ENCODE results near the gene ZNF768.

The ZNF768 gene

GRCh38 chr16:30526137-30526822 is at the start of gene ZNF768:
Gene ZNF768 (minus strand): TSS chr16:30526566. CDS start chr16:30526413, 153 bp downstream.
- H3K9me3 ChIP-seq (ENCODE audit: control insufficient read depth in 1 of 2, low read length in 2 of 2) = no peaks in the 10 kb centered on the region
- peak within 1 kb of the TSS; percentile 94 for H3K27ac ChIP-seq (ENCODE audit: low read length)
- H3K27me3 ChIP-seq (ENCODE audit: low read depth, low read length) = no peaks in the 10 kb centered on the region
- peaks cover 3 to 18% of the 10 kb centered on the region in 2 donors for H3K36me3 ChIP-seq (ENCODE audit: control insufficient read depth in 1 of 2, insufficient read depth in 2 of 2, low read length in 2 of 2)
- peak within 1 kb of the TSS; percentile 65 to 82 for H3K4me3 ChIP-seq (ENCODE audit: low read depth in 1 of 2, low read length in 2 of 2)
- H3K4me1 ChIP-seq (ENCODE audit: control insufficient read depth in 1 of 2, insufficient read depth in 2 of 2, low read length in 2 of 2) = peaks cover 6 to 20% of the 10 kb centered on the region in 2 donors

DNA sequence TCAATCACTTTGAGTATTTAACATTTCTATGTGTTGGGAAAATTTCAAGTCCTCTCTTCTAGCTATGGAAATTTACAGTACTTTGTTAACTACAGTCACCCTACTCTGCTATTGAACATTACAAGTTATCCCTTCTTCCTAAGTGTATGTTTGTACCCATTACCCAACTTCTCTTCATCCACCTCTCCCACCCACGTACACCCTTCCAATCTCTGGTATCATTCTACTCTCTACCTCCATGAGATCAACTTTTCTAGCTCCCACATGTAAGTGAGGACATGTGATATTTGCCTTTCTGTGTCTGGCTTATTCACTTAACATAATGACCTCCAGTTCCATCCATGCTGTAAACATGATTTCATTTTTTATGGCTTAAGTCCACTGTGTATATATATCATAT is 48.3 kb upstream of the ZNF768 start:
- no peaks in the 10 kb centered on the region for H3K36me3 ChIP-seq (ENCODE audit: control insufficient read depth in 1 of 2, insufficient read depth in 2 of 2, low read length in 2 of 2)
- H3K4me1 ChIP-seq (ENCODE audit: control insufficient read depth in 1 of 2, insufficient read depth in 2 of 2, low read length in 2 of 2) = peaks cover 3 to 22% of the 10 kb centered on the region in 2 donors
- no peaks in the 10 kb centered on the region for H3K27me3 ChIP-seq (ENCODE audit: low read depth, low read length)
- no peak overlapping the region for H3K4me3 ChIP-seq (ENCODE audit: low read depth in 1 of 2, low read length in 2 of 2)
- H3K27ac ChIP-seq (ENCODE audit: low read length) = no peak overlapping the region
- H3K9me3 ChIP-seq (ENCODE audit: control insufficient read depth in 1 of 2, low read length in 2 of 2) = no peaks in the 10 kb centered on the region

- peak within 1 kb of the TSS; percentile 77 to 84 for H3K4me3 ChIP-seq (ENCODE audit: low read depth in 1 of 2, low read length in 2 of 2)
- H3K4me1 ChIP-seq (ENCODE audit: control insufficient read depth in 1 of 2, insufficient read depth in 2 of 2, low read length in 2 of 2) = peaks cover 3 to 23% of the 10 kb centered on the region in 2 donors
- H3K36me3 ChIP-seq (ENCODE audit: control insufficient read depth in 1 of 2, insufficient read depth in 2 of 2, low read length in 2 of 2) = no peaks in the 10 kb centered on the region
- H3K9me3 ChIP-seq (ENCODE audit: control insufficient read depth in 1 of 2, low read length in 2 of 2) = no peaks in the 10 kb centered on the region
- no peaks in the 10 kb centered on the region for H3K27me3 ChIP-seq (ENCODE audit: low read depth, low read length)
- H3K27ac ChIP-seq (ENCODE audit: low read length) = peak within 1 kb of the TSS; percentile 93
These were observed 45.3 kb upstream of the ZNF768 start, which contains the start of gene ZNF688 for GRCh38 chr16:30571445-30572322. Gene ZNF688 (minus strand): TSS chr16:30571714. CDS start chr16:30571629, 85 bp downstream.

DNA sequence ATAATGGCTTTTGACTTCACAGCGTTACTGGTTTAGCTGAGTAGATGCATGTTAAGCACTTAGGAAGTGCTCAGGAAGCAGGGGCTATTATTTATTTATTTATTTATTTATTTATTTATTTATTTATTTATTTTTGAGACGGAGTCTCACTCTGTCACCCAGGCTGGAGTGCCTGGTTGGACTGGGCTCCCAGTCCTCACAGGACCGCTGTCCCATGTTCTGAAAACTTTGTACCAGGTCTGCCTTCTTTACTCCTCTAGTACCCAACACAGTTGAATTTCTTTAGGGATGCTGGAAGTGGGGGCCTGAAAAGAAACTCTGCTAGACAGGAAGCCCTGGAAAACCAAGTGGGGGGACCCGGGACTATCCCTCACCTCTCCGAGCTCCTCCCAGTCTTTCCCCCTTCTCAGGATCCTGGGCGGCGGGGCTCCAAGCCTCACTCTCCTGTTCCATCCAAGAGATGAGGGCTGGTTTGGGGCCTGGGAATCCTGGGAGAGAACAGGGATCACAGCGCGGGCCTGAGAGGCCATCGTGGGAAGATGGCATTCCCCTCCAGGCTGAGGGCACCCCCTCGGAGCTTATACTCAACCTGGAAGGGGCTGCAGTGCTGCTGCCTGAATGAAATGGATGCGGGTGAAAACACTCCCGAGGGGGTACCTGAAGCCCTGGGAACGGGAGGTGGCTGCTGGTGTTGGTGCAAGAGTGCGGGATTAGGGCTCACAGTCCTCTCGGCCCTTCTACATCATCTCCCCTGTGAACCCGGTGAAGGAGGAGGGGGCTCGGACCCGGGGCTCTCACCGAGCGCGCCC is 44.5 kb upstream of the ZNF768 start:
- H3K27me3 ChIP-seq (ENCODE audit: low read depth, low read length) = no peaks in the 10 kb centered on the region
- no peaks in the 10 kb centered on the region for H3K9me3 ChIP-seq (ENCODE audit: control insufficient read depth in 1 of 2, low read length in 2 of 2)
- H3K4me3 ChIP-seq (ENCODE audit: low read depth in 1 of 2, low read length in 2 of 2) = peak overlapping the region; percentile 77 to 84
- peaks cover 3 to 23% of the 10 kb centered on the region in 2 donors for H3K4me1 ChIP-seq (ENCODE audit: control insufficient read depth in 1 of 2, insufficient read depth in 2 of 2, low read length in 2 of 2)
- H3K27ac ChIP-seq (ENCODE audit: low read length) = peak overlapping the region; percentile 93
- H3K36me3 ChIP-seq (ENCODE audit: control insufficient read depth in 1 of 2, insufficient read depth in 2 of 2, low read length in 2 of 2) = no peaks in the 10 kb centered on the region

DNA sequence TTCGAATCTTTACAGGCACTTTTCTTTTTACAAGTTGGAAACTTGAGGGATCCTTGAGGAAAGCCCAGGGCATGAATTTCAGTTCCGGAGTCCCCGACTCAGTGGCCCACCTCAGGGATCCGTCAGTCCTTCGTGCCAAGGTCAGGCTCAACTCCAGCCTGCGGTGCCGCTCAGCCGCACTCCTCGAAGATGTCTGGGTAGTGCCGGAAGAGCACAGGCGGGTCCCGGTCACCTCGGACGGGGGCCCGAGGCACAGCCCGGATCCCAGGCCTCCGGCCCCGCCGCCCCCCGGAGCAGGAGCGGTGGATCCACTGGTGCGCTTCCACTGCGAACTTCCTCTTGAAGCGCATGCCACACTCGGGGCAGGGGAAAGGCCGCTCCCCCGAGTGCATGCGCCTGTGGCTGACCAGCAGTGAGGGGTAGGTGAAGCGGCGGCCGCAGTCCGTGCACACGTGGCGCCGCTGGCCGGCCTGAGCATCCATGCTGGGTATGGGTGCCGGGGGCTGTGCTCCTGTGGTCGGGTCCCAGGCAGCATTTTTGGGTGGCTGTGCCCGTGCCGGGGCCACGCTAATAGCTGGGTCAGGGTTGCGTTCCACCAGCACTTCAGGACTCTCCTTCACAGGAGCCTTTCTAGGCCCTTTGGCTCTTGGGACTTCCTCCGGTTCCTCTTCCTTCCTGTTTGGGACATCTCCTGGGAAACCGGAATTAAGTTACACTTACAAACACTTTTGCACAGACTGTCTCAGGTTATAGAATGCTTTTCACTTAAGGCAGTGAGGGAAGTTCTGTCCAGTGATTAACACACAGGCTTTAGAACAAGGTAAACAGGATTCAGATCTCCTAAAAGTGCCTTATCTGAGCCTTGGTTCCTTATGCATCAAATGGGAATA is 43.6 kb upstream of the ZNF768 start:
- Histone ChIP-seq H3K4me1 (ENCODE audit: control insufficient read depth in 1 of 2, insufficient read depth in 2 of 2, low read length in 2 of 2) (peaks cover 3 to 23% of the 10 kb centered on the region in 2 donors), H3K27me3 (ENCODE audit: low read depth, low read length) (no peaks in the 10 kb centered on the region), H3K27ac (ENCODE audit: low read length) (no peak overlapping the region), H3K9me3 (ENCODE audit: control insufficient read depth in 1 of 2, low read length in 2 of 2) (no peaks in the 10 kb centered on the region), H3K36me3 (ENCODE audit: control insufficient read depth in 1 of 2, insufficient read depth in 2 of 2, low read length in 2 of 2) (no peaks in the 10 kb centered on the region), H3K4me3 (ENCODE audit: low read depth in 1 of 2, low read length in 2 of 2) (peak overlapping the region in 1 of 2 donors; percentile 28)

- no peaks in the 10 kb centered on the region for H3K36me3 ChIP-seq (ENCODE audit: control insufficient read depth in 1 of 2, insufficient read depth in 2 of 2, low read length in 2 of 2)
- H3K4me3 ChIP-seq (ENCODE audit: low read depth in 1 of 2, low read length in 2 of 2) = no peak overlapping the region
- no peaks in the 10 kb centered on the region for H3K27me3 ChIP-seq (ENCODE audit: low read depth, low read length)
- no peak overlapping the region for H3K27ac ChIP-seq (ENCODE audit: low read length)
- peaks cover 3 to 23% of the 10 kb centered on the region in 2 donors for H3K4me1 ChIP-seq (ENCODE audit: control insufficient read depth in 1 of 2, insufficient read depth in 2 of 2, low read length in 2 of 2)
- no peaks in the 10 kb centered on the region for H3K9me3 ChIP-seq (ENCODE audit: control insufficient read depth in 1 of 2, low read length in 2 of 2)
These were observed 42.9 kb upstream of the ZNF768 start for GRCh38 chr16:30569281-30569680.

GRCh38 chr16:30567991-30568638 is 41.7 kb upstream of the ZNF768 start:
- Histone ChIP-seq H3K36me3 (ENCODE audit: control insufficient read depth in 1 of 2, insufficient read depth in 2 of 2, low read length in 2 of 2) (no peaks in the 10 kb centered on the region), H3K4me3 (ENCODE audit: low read depth in 1 of 2, low read length in 2 of 2) (no peak overlapping the region), H3K9me3 (ENCODE audit: control insufficient read depth in 1 of 2, low read length in 2 of 2) (no peaks in the 10 kb centered on the region), H3K4me1 (ENCODE audit: control insufficient read depth in 1 of 2, insufficient read depth in 2 of 2, low read length in 2 of 2) (peaks cover 3 to 23% of the 10 kb centered on the region in 2 donors), H3K27me3 (ENCODE audit: low read depth, low read length) (no peaks in the 10 kb centered on the region), H3K27ac (ENCODE audit: low read length) (no peak overlapping the region)

DNA sequence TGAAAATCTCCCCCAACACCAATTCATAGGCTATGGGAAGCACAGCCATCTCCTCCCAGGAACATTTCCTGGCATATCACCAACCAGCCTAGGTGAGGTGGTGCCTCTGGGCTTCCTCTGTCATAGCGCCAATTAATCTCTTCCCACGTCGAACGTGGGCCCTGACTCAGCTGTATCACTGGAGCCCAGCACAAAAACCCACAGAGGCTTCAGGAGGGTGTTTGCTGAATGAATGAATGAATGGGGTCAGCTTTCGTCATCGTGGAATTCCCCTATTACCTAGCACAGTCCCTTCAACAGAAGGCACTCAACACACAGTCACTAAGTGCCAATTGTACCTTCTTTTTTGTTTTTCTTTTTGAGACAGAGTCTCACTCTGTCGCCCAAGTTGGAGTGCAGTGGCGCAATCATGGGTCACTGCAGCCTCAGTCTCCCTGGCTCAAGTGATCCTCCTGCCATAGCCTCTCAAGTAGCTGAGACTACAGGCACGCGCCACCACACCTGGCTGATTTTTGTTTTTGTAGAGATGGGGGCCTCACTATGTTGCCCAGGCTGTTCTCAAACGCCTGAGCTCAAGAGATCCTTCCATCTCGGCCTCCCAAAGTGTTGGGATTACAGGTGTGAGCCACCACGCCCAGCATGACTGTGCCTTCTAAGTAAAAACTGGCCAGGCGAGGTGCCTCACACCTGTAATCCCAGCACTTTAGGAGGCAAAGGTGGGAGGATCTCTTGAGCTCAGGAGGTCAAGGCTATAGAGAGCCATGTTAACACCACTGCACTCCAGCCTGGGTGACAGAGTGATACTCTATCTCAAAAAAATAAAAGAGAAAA is 41.0 kb upstream of the ZNF768 start:
- no peak overlapping the region for H3K27ac ChIP-seq (ENCODE audit: low read length)
- no peaks in the 10 kb centered on the region for H3K27me3 ChIP-seq (ENCODE audit: low read depth, low read length)
- H3K4me1 ChIP-seq (ENCODE audit: control insufficient read depth in 1 of 2, insufficient read depth in 2 of 2, low read length in 2 of 2) = peaks cover 3 to 19% of the 10 kb centered on the region in 2 donors
- H3K4me3 ChIP-seq (ENCODE audit: low read depth in 1 of 2, low read length in 2 of 2) = no peak overlapping the region
- no peaks in the 10 kb centered on the region for H3K9me3 ChIP-seq (ENCODE audit: control insufficient read depth in 1 of 2, low read length in 2 of 2)
- H3K36me3 ChIP-seq (ENCODE audit: control insufficient read depth in 1 of 2, insufficient read depth in 2 of 2, low read length in 2 of 2) = no peaks in the 10 kb centered on the region

DNA sequence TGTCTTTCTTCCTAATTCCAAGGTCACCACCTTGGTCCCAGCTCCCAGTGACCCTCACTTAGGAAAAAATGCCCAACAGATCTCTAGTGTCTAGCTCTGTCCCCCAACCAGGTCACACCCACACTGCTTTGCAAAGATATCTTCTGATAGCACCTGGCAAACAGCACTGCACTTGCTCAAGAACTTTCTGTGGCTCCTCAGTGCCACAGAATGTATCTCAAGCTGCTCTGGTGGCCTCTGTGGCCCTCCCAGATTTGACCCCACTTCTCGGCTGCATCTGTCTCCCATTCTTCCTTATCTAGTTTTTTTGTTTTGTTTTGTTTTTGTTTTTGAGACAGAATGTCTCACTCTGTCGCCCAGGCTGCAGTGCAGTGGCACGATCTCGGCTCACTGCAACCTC is 40.2 kb upstream of the ZNF768 start:
- H3K9me3 ChIP-seq (ENCODE audit: control insufficient read depth in 1 of 2, low read length in 2 of 2) = no peaks in the 10 kb centered on the region
- H3K36me3 ChIP-seq (ENCODE audit: control insufficient read depth in 1 of 2, insufficient read depth in 2 of 2, low read length in 2 of 2) = no peaks in the 10 kb centered on the region
- H3K4me3 ChIP-seq (ENCODE audit: low read depth in 1 of 2, low read length in 2 of 2) = no peak overlapping the region
- peaks cover 0 to 15% of the 10 kb centered on the region in 2 donors for H3K4me1 ChIP-seq (ENCODE audit: control insufficient read depth in 1 of 2, insufficient read depth in 2 of 2, low read length in 2 of 2)
- H3K27ac ChIP-seq (ENCODE audit: low read length) = no peak overlapping the region
- no peaks in the 10 kb centered on the region for H3K27me3 ChIP-seq (ENCODE audit: low read depth, low read length)

All from muscle layer of duodenum (tissue), 2 donors.